ENCODE results near the gene SGPL1. TPM values are rescaled to one million over a fixed set of nuclear protein-coding genes. Genes with fewer than 3 reads are reported as not detected.

Gene SGPL1
- total and polyA plus RNA-seq, 2 of the 8 experiments (the other 6 are each of a cell fraction or from before 2014, with no cell fraction given), result 20.5 to 51.6 TPM

- no peak for TF ChIP-seq SIX5 (IDR thresholded peaks at IDR 0.05; ENCODE audit: low read depth, low read length)
- no peak for TF ChIP-seq SUZ12 (IDR thresholded peaks at IDR 0.05; ENCODE audit: low read length)
- TF ChIP-seq SP4 (IDR thresholded peaks at IDR 0.05; ENCODE audit: low read length), result no peak
- TF ChIP-seq SIN3A (conservative IDR thresholded peaks at IDR 0.05 in 1 of 2, IDR thresholded peaks at IDR 0.05 in 1 of 2; ENCODE audit: low read depth in 1 of 2, low read length in 2 of 2), result no peak
- TF ChIP-seq SP2 (IDR thresholded peaks at IDR 0.05; ENCODE audit: low read length), result no peak
- TF ChIP-seq KDM1A (IDR thresholded peaks at IDR 0.05; ENCODE audit: borderline replicate concordance, low read length), result no peak
- TF ChIP-seq BRCA1 (IDR thresholded peaks at IDR 0.05; ENCODE audit: low read depth, low read length), result no peak
- no peak for TF ChIP-seq GTF2F1 (IDR thresholded peaks at IDR 0.05; ENCODE audit: borderline replicate concordance, low read depth, low read length)
These were observed 1.6 kb upstream of the SGPL1 start (continued) for GRCh38 chr10:70814126-70814525.
